Measurements from ENCODE around the gene ATP9A.

DNA sequence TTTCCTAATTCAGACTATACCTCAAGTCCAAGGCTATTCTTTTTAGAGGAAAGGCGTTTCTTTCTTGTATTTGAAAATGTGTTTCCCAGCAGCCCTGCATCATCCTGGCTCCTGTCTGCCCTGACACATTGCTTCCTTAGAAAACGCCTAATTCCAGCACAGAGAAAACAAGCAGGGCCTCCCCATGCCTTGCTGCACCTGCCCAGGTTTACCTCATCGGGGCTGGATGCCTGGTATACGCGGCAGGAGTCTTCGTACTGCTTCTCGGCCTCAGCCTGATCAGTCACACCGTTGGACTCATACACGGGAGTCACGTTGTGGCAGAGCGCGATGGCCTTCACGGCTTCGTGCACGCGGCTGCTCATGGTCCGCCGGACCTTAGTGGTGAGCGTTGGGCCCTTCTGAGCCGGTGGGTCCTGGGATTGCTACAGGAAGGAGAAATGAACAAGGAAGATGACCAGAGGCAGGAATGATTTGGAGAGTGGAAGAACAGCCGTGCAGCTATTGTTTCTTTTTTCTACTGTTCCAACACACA, 111.4 kb downstream of the ATP9A start:
- no peak for TF ChIP-seq EGR1 (IDR thresholded peaks at IDR 0.05; ENCODE audit: borderline replicate concordance, low read depth, low read length)
- TF ChIP-seq EZH2 (IDR thresholded peaks at IDR 0.05; ENCODE audit: low read depth, low read length, severe bottlenecking), result no peak

Measured in H1 (cell line).